Measurements from ENCODE around the gene ARHGAP24.

DNA sequence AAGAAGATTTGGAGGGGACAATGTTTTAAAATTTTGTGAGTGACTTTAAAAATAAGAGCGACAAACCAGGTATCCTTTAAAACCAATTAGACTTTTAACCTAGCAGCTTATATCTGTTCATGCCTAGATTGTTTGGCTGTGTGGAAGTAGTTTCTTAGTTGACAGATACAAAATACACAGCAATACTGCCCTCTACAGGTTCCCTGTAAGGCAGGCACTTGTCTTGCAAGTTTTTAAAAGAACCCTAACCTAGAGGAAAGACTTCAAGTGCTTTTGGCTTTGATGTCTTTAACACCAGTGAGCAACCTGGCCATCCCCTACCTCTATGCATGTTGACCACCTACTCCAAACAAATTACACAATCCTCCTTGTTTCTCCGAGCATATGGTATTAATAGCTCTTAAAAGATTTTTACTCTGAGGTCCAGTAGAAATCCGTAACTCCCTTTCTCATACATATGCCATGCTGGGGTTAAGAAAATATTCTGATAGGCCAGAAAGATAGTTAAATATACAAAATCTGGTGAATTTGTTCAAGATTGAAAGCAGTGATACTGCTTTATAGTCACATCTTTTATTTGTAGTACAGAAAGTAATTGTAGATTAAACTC, 273.0 kb downstream of the ARHGAP24 start:
- TF ChIP-seq, protein P1, sequence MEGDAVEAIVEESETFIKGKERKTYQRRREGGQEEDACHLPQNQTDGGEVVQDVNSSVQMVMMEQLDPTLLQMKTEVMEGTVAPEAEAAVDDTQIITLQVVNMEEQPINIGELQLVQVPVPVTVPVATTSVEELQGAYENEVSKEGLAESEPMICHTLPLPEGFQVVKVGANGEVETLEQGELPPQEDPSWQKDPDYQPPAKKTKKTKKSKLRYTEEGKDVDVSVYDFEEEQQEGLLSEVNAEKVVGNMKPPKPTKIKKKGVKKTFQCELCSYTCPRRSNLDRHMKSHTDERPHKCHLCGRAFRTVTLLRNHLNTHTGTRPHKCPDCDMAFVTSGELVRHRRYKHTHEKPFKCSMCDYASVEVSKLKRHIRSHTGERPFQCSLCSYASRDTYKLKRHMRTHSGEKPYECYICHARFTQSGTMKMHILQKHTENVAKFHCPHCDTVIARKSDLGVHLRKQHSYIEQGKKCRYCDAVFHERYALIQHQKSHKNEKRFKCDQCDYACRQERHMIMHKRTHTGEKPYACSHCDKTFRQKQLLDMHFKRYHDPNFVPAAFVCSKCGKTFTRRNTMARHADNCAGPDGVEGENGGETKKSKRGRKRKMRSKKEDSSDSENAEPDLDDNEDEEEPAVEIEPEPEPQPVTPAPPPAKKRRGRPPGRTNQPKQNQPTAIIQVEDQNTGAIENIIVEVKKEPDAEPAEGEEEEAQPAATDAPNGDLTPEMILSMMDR (IDR thresholded peaks at IDR 0.05; ENCODE audit: extremely low read depth in 1 of 2, insufficient read depth in 1 of 2, low read depth in 1 of 2, low read length in 2 of 2) = peak; percentile 71 to 72
- TF ChIP-seq POLR2A (IDR thresholded peaks at IDR 0.05; ENCODE audit: low read depth, low read length) (no peak), EZH2 (IDR thresholded peaks at IDR 0.05; ENCODE audit: borderline replicate concordance, low read depth, low read length, severe bottlenecking) (no peak)

Data from endothelial cell of umbilical vein (primary cell).